HCT116 (cell line): Measurements from ENCODE around the gene RIF1. TPM values are rescaled to one million over a fixed set of nuclear protein-coding genes. Genes with fewer than 3 reads are reported as not detected.

ENCODE experiments used
- ATAC-seq: fragments of 200-7000 bp; cut with Tn5 transposase; 2 replicates; pipeline ENCODE4 v1.9.1; 2020; ENCODE audit warnings: mild to moderate bottlenecking, moderate library complexity
- BruUV-seq: library from RNA; stranded (reverse); fragments of 400-500 nt; replicated peaks from 2 replicates; lab custom pipeline; 2021; lab: Mats Ljungman, UMichigan
- CTCF ChIA-PET: fragments of 300-600 bp; sonication (Branson Sonifier 250); formaldehyde crosslinking; loops from one replicate; lab custom pipeline; 2021; ENCODE audit warnings: antibody characterized with exemption; lab: Charles Lee
- POLR2A ChIA-PET: fragments of 300-600, 350-600 bp; sonication (Branson Sonifier 250); formaldehyde crosslinking; loops from one replicate; lab custom pipeline; 2021; ENCODE audit warnings: antibody characterized with exemption; lab: Charles Lee
- RAD21 ChIA-PET, 2 experiments: fragments of 300-600 bp; sonication (Branson Sonifier 250); formaldehyde crosslinking; loops; one replicate each; lab custom pipeline; 2023; ENCODE audit warnings: low total read pairs in 2 of 2; ENCODE audit not compliant: uncharacterized antibody in 2 of 2, unreplicated experiment in 2 of 2, low non-redundant PET in 1 of 2; lab: Charles Lee
- DNase-seq: peaks from one replicate; pipeline ENCODE4 v3.0.0-alpha.2; 2010; ENCODE audit warnings: low read depth, low spot score
- H2AFZ ChIP-seq: fragments of 200-600 bp; shearing (Covaris generic), sonication (generic); 2 replicates; pipeline ENCODE4 v1.6.1; 2017; ENCODE audit warnings: low read depth, mixed run types, mixed read lengths, antibody characterized with exemption, low read length; ENCODE audit not compliant: poor library complexity, severe bottlenecking
- H3K27ac ChIP-seq: 2 replicates; pipeline ENCODE4 v1.5.1; 2012; ENCODE audit warnings: low read depth, low read length
- H3K27me3 ChIP-seq: fragments of 200-600 bp; sonication (generic); 2 replicates; pipeline ENCODE4 v1.6.1; 2016; ENCODE audit warnings: mixed run types, low read length, mixed read lengths; ENCODE audit not compliant: insufficient read depth
- H3K36me3 ChIP-seq, 2 experiments: fragments of 200-500 bp in 1 of 2; fragments of 200-600 bp in 1 of 2; sonication (Bioruptor generic) in 1 of 2; sonication (generic) in 1 of 2; 2 replicates each; pipeline versions ENCODE4 v1.5.1 to v1.6.1; 2014 to 2016; ENCODE audit warnings: low read length in 2 of 2, inconsistent platforms in 1 of 2, mixed read lengths in 1 of 2, mixed run types in 1 of 2; ENCODE audit not compliant: insufficient read depth in 2 of 2, control insufficient read depth in 1 of 2
- H3K4me1 ChIP-seq, 2 experiments: fragments of 200-600 bp in 1 of 2; sonication (generic) in 1 of 2; 2 replicates each; pipeline versions ENCODE4 v1.5.1 to v1.6.1; 2012 to 2017; ENCODE audit warnings: low read length in 2 of 2, inconsistent platforms in 1 of 2, mild to moderate bottlenecking in 1 of 2, mixed read lengths in 1 of 2, mixed run types in 1 of 2, moderate library complexity in 1 of 2; ENCODE audit not compliant: insufficient read depth in 2 of 2, control insufficient read depth in 1 of 2
- H3K4me2 ChIP-seq: fragments of 200-600 bp; sonication (generic); 2 replicates; pipeline ENCODE4 v1.6.1; 2017; ENCODE audit warnings: mixed run types, low read length, mixed read lengths
- H3K4me3 ChIP-seq, 2 experiments: fragments of 200-600 bp in 1 of 2; sonication (generic) in 1 of 2; replicated peaks in 1 of 2; 2 replicates each; pipeline ENCODE4 v1.5.1; 2011 to 2016; ENCODE audit warnings: low read length in 2 of 2, control low read depth in 1 of 2, low read depth in 1 of 2, mild to moderate bottlenecking in 1 of 2, mixed read lengths in 1 of 2, mixed run types in 1 of 2
- H3K79me2 ChIP-seq: fragments of 200-600 bp; sonication (generic); 2 replicates; pipeline ENCODE4 v1.6.1; 2017; ENCODE audit warnings: mild to moderate bottlenecking, mixed run types, low read length, moderate library complexity, mixed read lengths; ENCODE audit not compliant: insufficient read depth
- H3K9ac ChIP-seq: fragments of 200-600 bp; sonication (generic); 2 replicates; pipeline ENCODE4 v1.6.1; 2016; ENCODE audit warnings: low read length, mixed read lengths
- H3K9me2 ChIP-seq: fragments of 200-600 bp; sonication (generic), shearing (Covaris generic); 2 replicates; pipeline ENCODE4 v1.6.1; 2017; ENCODE audit warnings: mixed run types, mild to moderate bottlenecking, moderate library complexity; ENCODE audit not compliant: insufficient read depth
- H3K9me3 ChIP-seq, 2 experiments: fragments of 200-500 bp in 1 of 2; fragments of 200-600 bp in 1 of 2; sonication (Bioruptor generic) in 1 of 2; sonication (generic) in 1 of 2; 2 replicates each; pipeline ENCODE4 v1.6.1; 2014 to 2017; ENCODE audit warnings: low read length in 2 of 2, mixed read lengths in 2 of 2, inconsistent platforms in 1 of 2, low read depth in 1 of 2, mild to moderate bottlenecking in 1 of 2, mixed run types in 1 of 2, moderate library complexity in 1 of 2; ENCODE audit not compliant: control insufficient read depth in 1 of 2, insufficient read depth in 1 of 2
- H4K20me1 ChIP-seq: fragments of 200-600 bp; sonication (generic), shearing (Covaris generic); 2 replicates; pipeline ENCODE4 v1.6.1; 2017; ENCODE audit warnings: mixed run types, mild to moderate bottlenecking, moderate library complexity; ENCODE audit not compliant: insufficient read depth
- ATF3 ChIP-seq: IDR thresholded peaks from 2 replicates; pipeline ENCODE4 v1.6.1; 2012
- JUND ChIP-seq: IDR thresholded peaks from 2 replicates; pipeline ENCODE4 v1.6.1; 2012
- TCF7L2 ChIP-seq: IDR thresholded peaks from 2 replicates; pipeline ENCODE4 v1.7.0; 2011; ENCODE audit warnings: borderline replicate concordance, inconsistent platforms; ENCODE audit not compliant: insufficient read depth, insufficient read length; ENCODE audit errors: extremely low read depth
- intact Hi-C: fragments of 100-400 bp; cut with micrococcal nuclease; formaldehyde crosslinking; loops from 2 replicates; pipeline ENCODE4 v1.10.0; 2022
- total RNA-seq: library from RNA; stranded (reverse); gene quantifications from one replicate; pipeline ENCODE4 v1.2.1, GENCODE V29; 2021; ENCODE audit not compliant: unreplicated experiment
- TF ChIP-seq, protein P1 (sequence below): IDR thresholded peaks from 2 replicates; pipeline ENCODE4 v1.6.1; 2012
- TF ChIP-seq, protein P2 (sequence below): IDR thresholded peaks from 2 replicates; pipeline ENCODE4 v1.6.1; 2011; ENCODE audit warnings: mild to moderate bottlenecking, low read length, moderate library complexity; ENCODE audit not compliant: insufficient replicate concordance; ENCODE audit errors: extremely low read depth

RIF1 gene
- total RNA-seq, 1 experiment from 2014 or later: 48.0 TPM

GRCh38 chr2:151395509-151396374 lies 14.0 kb upstream of the RIF1 start:
- H3K9me3 ChIP-seq: no peaks in the 10 kb centered on the region
- no peak overlapping the region for H3K4me3 ChIP-seq
- H3K4me2 ChIP-seq: no peak overlapping the region
- TF ChIP-seq, protein P1, sequence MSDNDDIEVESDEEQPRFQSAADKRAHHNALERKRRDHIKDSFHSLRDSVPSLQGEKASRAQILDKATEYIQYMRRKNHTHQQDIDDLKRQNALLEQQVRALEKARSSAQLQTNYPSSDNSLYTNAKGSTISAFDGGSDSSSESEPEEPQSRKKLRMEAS: no peak
- TF ChIP-seq TCF7L2 (no peak), ATF3 (no peak), JUND (no peak)
- TF ChIP-seq, protein P2, sequence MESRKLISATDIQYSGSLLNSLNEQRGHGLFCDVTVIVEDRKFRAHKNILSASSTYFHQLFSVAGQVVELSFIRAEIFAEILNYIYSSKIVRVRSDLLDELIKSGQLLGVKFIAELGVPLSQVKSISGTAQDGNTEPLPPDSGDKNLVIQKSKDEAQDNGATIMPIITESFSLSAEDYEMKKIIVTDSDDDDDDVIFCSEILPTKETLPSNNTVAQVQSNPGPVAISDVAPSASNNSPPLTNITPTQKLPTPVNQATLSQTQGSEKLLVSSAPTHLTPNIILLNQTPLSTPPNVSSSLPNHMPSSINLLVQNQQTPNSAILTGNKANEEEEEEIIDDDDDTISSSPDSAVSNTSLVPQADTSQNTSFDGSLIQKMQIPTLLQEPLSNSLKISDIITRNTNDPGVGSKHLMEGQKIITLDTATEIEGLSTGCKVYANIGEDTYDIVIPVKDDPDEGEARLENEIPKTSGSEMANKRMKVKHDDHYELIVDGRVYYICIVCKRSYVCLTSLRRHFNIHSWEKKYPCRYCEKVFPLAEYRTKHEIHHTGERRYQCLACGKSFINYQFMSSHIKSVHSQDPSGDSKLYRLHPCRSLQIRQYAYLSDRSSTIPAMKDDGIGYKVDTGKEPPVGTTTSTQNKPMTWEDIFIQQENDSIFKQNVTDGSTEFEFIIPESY: no peak
- TF ChIP-seq, all 23 proteins: peak for 0
- BruUV-seq: no TSS peak
- Histone ChIP-seq H3K36me3 (no peaks in the 10 kb centered on the region), H4K20me1 (no peaks in the 10 kb centered on the region), H3K27me3 (no peaks in the 10 kb centered on the region), H2AFZ (no peak overlapping the region), H3K9me2 (no peaks in the 10 kb centered on the region), H3K27ac (no peak overlapping the region), H3K9ac (no peak overlapping the region), H3K4me1 (no peaks in the 10 kb centered on the region), H3K79me2 (no peaks in the 10 kb centered on the region)
- ChIA-PET RAD21 (no interaction called here), POLR2A (no interaction called here), CTCF (no interaction called here)
- DNase-seq: no peak
- no peak for ATAC-seq
- intact Hi-C loops: no loop called here
